ENCODE measurements around the gene CHCHD1. TPM values are rescaled to one million over a fixed set of nuclear protein-coding genes. Genes with fewer than 3 reads are reported as not detected.

CHCHD1 gene
- total RNA-seq, 1 donor from 2014 or later = 25.3 TPM

- Histone ChIP-seq H3K4me3 (ENCODE audit: insufficient read depth, low read depth, low read length) (no peak overlapping the region), H4K20me1 (ENCODE audit: insufficient read depth, low read length) (peaks cover 65% of the 10 kb centered on the region), H3K27ac (ENCODE audit: low read depth, low read length) (no peak overlapping the region), H3K9ac (ENCODE audit: low read length) (no peak overlapping the region), H3K36me3 (ENCODE audit: insufficient read depth, low read length) (peaks cover 84% of the 10 kb centered on the region), H3K27me3 (ENCODE audit: insufficient read depth, low read length) (no peaks in the 10 kb centered on the region), H3K4me1 (ENCODE audit: insufficient read depth, low read length) (peaks cover 15% of the 10 kb centered on the region), H3K79me2 (ENCODE audit: insufficient read depth, low read length) (peaks cover 29% of the 10 kb centered on the region), H3K9me3 (ENCODE audit: insufficient read depth, low read depth, low read length) (no peaks in the 10 kb centered on the region), H2AFZ (ENCODE audit: low read depth, low read length) (no peak overlapping the region), H3K4me2 (ENCODE audit: low read length) (no peak overlapping the region)
- H3K4me1 Mint-ChIP-seq (ENCODE audit: low read depth, unreplicated experiment) = peaks cover 28% of the 10 kb centered on the region
- FAIRE-seq = no peak
- no peaks in the 10 kb centered on the region for H3K9me3 Mint-ChIP-seq (ENCODE audit: unreplicated experiment)
- DNase-seq (ENCODE audit: low read depth) = no peak
- H3K36me3 Mint-ChIP-seq (ENCODE audit: low read depth, unreplicated experiment) = peaks cover 58% of the 10 kb centered on the region
- H3K27ac Mint-ChIP-seq (ENCODE audit: unreplicated experiment) = no peak overlapping the region
- no peaks in the 10 kb centered on the region for H3K27me3 Mint-ChIP-seq (ENCODE audit: low read depth, unreplicated experiment)
- H3K4me3 Mint-ChIP-seq (ENCODE audit: unreplicated experiment) = no peak overlapping the region
- TF ChIP-seq CTCF (IDR thresholded peaks at IDR 0.05; ENCODE audit: insufficient read depth, low read depth, low read length) (no peak), EZH2 (IDR thresholded peaks at IDR 0.05; ENCODE audit: insufficient read depth, low read length) (no peak)
Measured at GRCh38 chr10:73765066-73765465, 16.8 kb upstream of the CHCHD1 start.

GRCh38 chr10:73768881-73769280 is 13.0 kb upstream of the CHCHD1 start:
- H3K79me2 ChIP-seq (ENCODE audit: insufficient read depth, low read length) = peaks cover 19% of the 10 kb centered on the region
- no peak overlapping the region for H3K4me3 Mint-ChIP-seq (ENCODE audit: unreplicated experiment)
- FAIRE-seq (no peak), DNase-seq (ENCODE audit: low read depth) (no peak)
- H2AFZ ChIP-seq (ENCODE audit: low read depth, low read length) = no peak overlapping the region
- H3K27ac ChIP-seq (ENCODE audit: low read depth, low read length) = no peak overlapping the region
- no peak overlapping the region for H3K4me2 ChIP-seq (ENCODE audit: low read length)
- H3K9me3 Mint-ChIP-seq (ENCODE audit: unreplicated experiment) = no peaks in the 10 kb centered on the region
- peaks cover 67% of the 10 kb centered on the region for H3K36me3 ChIP-seq (ENCODE audit: insufficient read depth, low read length)
- no peak for TF ChIP-seq EZH2 (IDR thresholded peaks at IDR 0.05; ENCODE audit: insufficient read depth, low read length)
- TF ChIP-seq CTCF (IDR thresholded peaks at IDR 0.05; ENCODE audit: insufficient read depth, low read depth, low read length) = no peak
- H3K4me1 Mint-ChIP-seq (ENCODE audit: low read depth, unreplicated experiment) = peaks cover 15% of the 10 kb centered on the region
- H3K4me3 ChIP-seq (ENCODE audit: insufficient read depth, low read depth, low read length) = no peak overlapping the region
- no peaks in the 10 kb centered on the region for H3K27me3 Mint-ChIP-seq (ENCODE audit: low read depth, unreplicated experiment)
- no peaks in the 10 kb centered on the region for H3K27me3 ChIP-seq (ENCODE audit: insufficient read depth, low read length)
- H3K27ac Mint-ChIP-seq (ENCODE audit: unreplicated experiment) = no peak overlapping the region
- no peaks in the 10 kb centered on the region for H3K9me3 ChIP-seq (ENCODE audit: insufficient read depth, low read depth, low read length)
- peaks cover 48% of the 10 kb centered on the region for H3K36me3 Mint-ChIP-seq (ENCODE audit: low read depth, unreplicated experiment)
- H4K20me1 ChIP-seq (ENCODE audit: insufficient read depth, low read length) = peaks cover 36% of the 10 kb centered on the region
- H3K4me1 ChIP-seq (ENCODE audit: insufficient read depth, low read length) = peaks cover 10% of the 10 kb centered on the region
- H3K9ac ChIP-seq (ENCODE audit: low read length) = no peak overlapping the region

- H3K27me3 Mint-ChIP-seq (ENCODE audit: low read depth, unreplicated experiment) = no peaks in the 10 kb centered on the region
- no peak overlapping the region for H2AFZ ChIP-seq (ENCODE audit: low read depth, low read length)
- H3K4me3 ChIP-seq (ENCODE audit: insufficient read depth, low read depth, low read length) = no peak overlapping the region
- peaks cover 14% of the 10 kb centered on the region for H3K4me1 ChIP-seq (ENCODE audit: insufficient read depth, low read length)
- no peaks in the 10 kb centered on the region for H3K27me3 ChIP-seq (ENCODE audit: insufficient read depth, low read length)
- H3K9ac ChIP-seq (ENCODE audit: low read length) = no peak overlapping the region
- FAIRE-seq (no peak), DNase-seq (ENCODE audit: low read depth) (no peak)
- peaks cover 47% of the 10 kb centered on the region for H3K36me3 Mint-ChIP-seq (ENCODE audit: low read depth, unreplicated experiment)
- H4K20me1 ChIP-seq (ENCODE audit: insufficient read depth, low read length) = peaks cover 40% of the 10 kb centered on the region
- no peak overlapping the region for H3K27ac ChIP-seq (ENCODE audit: low read depth, low read length)
- H3K79me2 ChIP-seq (ENCODE audit: insufficient read depth, low read length) = peaks cover 23% of the 10 kb centered on the region
- no peaks in the 10 kb centered on the region for H3K9me3 ChIP-seq (ENCODE audit: insufficient read depth, low read depth, low read length)
- TF ChIP-seq CTCF (IDR thresholded peaks at IDR 0.05; ENCODE audit: insufficient read depth, low read depth, low read length) (no peak), EZH2 (IDR thresholded peaks at IDR 0.05; ENCODE audit: insufficient read depth, low read length) (no peak)
- no peak overlapping the region for H3K4me2 ChIP-seq (ENCODE audit: low read length)
- peaks cover 18% of the 10 kb centered on the region for H3K4me1 Mint-ChIP-seq (ENCODE audit: low read depth, unreplicated experiment)
- H3K36me3 ChIP-seq (ENCODE audit: insufficient read depth, low read length) = peaks cover 65% of the 10 kb centered on the region
- H3K27ac Mint-ChIP-seq (ENCODE audit: unreplicated experiment) = no peak overlapping the region
- H3K9me3 Mint-ChIP-seq (ENCODE audit: unreplicated experiment) = no peaks in the 10 kb centered on the region
- no peak overlapping the region for H3K4me3 Mint-ChIP-seq (ENCODE audit: unreplicated experiment)
Measured at GRCh38 chr10:73769396-73769795, 12.5 kb upstream of the CHCHD1 start.
